ENCODE measurements around the gene DIAPH3. TPM values are rescaled to one million over a fixed set of nuclear protein-coding genes. Genes with fewer than 3 reads are reported as not detected.

Gene DIAPH3
- total and polyA plus RNA-seq, 8 donors: 3.3 to 19.1 (median 10.6) TPM

- DNase-seq (no peak), ATAC-seq (no peak)
- H3K27me3 ChIP-seq: no peaks in the 10 kb centered on the region
- H3K4me1 ChIP-seq: no peaks in the 10 kb centered on the region
- H3K9me3 ChIP-seq: no peaks in the 10 kb centered on the region
- no peak overlapping the region for H3K27ac ChIP-seq
- intact Hi-C loops (cut with DNase I): no loop called here
- no peak for TF ChIP-seq CTCF (IDR thresholded peaks at IDR 0.05)
- no peaks in the 10 kb centered on the region for H3K36me3 ChIP-seq
- H3K4me3 ChIP-seq: no peak overlapping the region
Observed at GRCh38 chr13:59658027-59658737, 505.5 kb downstream of the DIAPH3 start.

- H3K9me3 ChIP-seq: no peaks in the 10 kb centered on the region
- H3K27me3 ChIP-seq: no peaks in the 10 kb centered on the region
- TF ChIP-seq CTCF (IDR thresholded peaks at IDR 0.05): no peak
- DNase-seq (no peak), ATAC-seq (no peak)
- intact Hi-C loops (cut with DNase I): no loop called here
- H3K27ac ChIP-seq: no peak overlapping the region
- no peak overlapping the region for H3K4me3 ChIP-seq
- no peaks in the 10 kb centered on the region for H3K4me1 ChIP-seq
- no peaks in the 10 kb centered on the region for H3K36me3 ChIP-seq
Observed at GRCh38 chr13:59653916-59654315, 509.8 kb downstream of the DIAPH3 start.

- intact Hi-C loops (cut with DNase I): no loop called here
- TF ChIP-seq CTCF (IDR thresholded peaks at IDR 0.05): no peak
- Histone ChIP-seq H3K36me3 (no peaks in the 10 kb centered on the region), H3K9me3 (no peaks in the 10 kb centered on the region), H3K27ac (no peak overlapping the region), H3K4me3 (no peak overlapping the region), H3K27me3 (no peaks in the 10 kb centered on the region), H3K4me1 (no peaks in the 10 kb centered on the region)
- DNase-seq: no peak
- no peak for ATAC-seq
Observed at GRCh38 chr13:59651479-59651878, 512.2 kb downstream of the DIAPH3 start.

- intact Hi-C loops (cut with DNase I): no loop called here
- DNase-seq (no peak), ATAC-seq (no peak)
- Histone ChIP-seq H3K27ac (no peak overlapping the region), H3K4me1 (no peaks in the 10 kb centered on the region), H3K9me3 (no peaks in the 10 kb centered on the region), H3K4me3 (no peak overlapping the region), H3K36me3 (no peaks in the 10 kb centered on the region), H3K27me3 (no peaks in the 10 kb centered on the region)
- TF ChIP-seq CTCF (IDR thresholded peaks at IDR 0.05): no peak
Observed at GRCh38 chr13:59643906-59644626, 519.7 kb downstream of the DIAPH3 start.

- Histone ChIP-seq H3K27me3 (no peaks in the 10 kb centered on the region), H3K4me1 (no peaks in the 10 kb centered on the region), H3K27ac (no peak overlapping the region), H3K4me3 (no peak overlapping the region), H3K9me3 (no peaks in the 10 kb centered on the region), H3K36me3 (no peaks in the 10 kb centered on the region)
- ATAC-seq (no peak), DNase-seq (no peak)
- intact Hi-C loops (cut with DNase I): no loop called here
- no peak for TF ChIP-seq CTCF (IDR thresholded peaks at IDR 0.05)
Observed at GRCh38 chr13:59643364-59643841, 520.3 kb downstream of the DIAPH3 start.

All from left lung (tissue), 10 donors.